A549 (cell line): ENCODE measurements around the gene LIPE. TPM values are rescaled to one million over a fixed set of nuclear protein-coding genes. Genes with fewer than 3 reads are reported as not detected.

Experiments
- ATAC-seq, 2 experiments: fragments of 200-7000 bp in 1 of 2; fragments of >200 bp in 1 of 2; cut with Nextera tagmentation in 1 of 2; cut with Tn5 transposase in 1 of 2; 3 replicates each; pipeline versions ENCODE4 v1.8.0 to v1.9.1; 2018 to 2020; ENCODE audit warnings: mild to moderate bottlenecking in 1 of 2, moderate library complexity in 1 of 2
- CTCF ChIA-PET: fragments of 300-600 bp; sonication (Branson Sonifier 250); formaldehyde crosslinking; extraction: SDS; loops from one replicate; lab custom pipeline; 2021; ENCODE audit warnings: antibody characterized with exemption, inconsistent platforms; lab: Yijun Ruan, JAX
- POLR2A ChIA-PET: fragments of 350-600 bp; formaldehyde crosslinking; extraction: SDS; loops from one replicate; lab custom pipeline; 2021; ENCODE audit warnings: antibody characterized with exemption, inconsistent platforms; lab: Yijun Ruan, JAX
- DNase-seq, 2 experiments: peaks; one replicate each; pipeline versions ENCODE4 v3.0.0 to v3.0.0-alpha.2; 2011 to 2016; ENCODE audit warnings: low read depth in 1 of 2, low spot score in 1 of 2
- FAIRE-seq: peaks from 2 replicates; lab custom pipeline; 2011; peaks lifted over from hg19 to GRCh38; lab: Jason Lieb, UNC
- H3K27ac ChIP-seq, 2 experiments: fragments of >200 bp; sonication (Bioruptor Twin); formaldehyde crosslinking; 3 replicates each; pipeline ENCODE4 v1.5.1; 2016 to 2017
- H3K4me1 ChIP-seq: fragments of >200 bp; sonication (Bioruptor Twin); formaldehyde crosslinking; 3 replicates; pipeline ENCODE4 v1.6.1; 2016
- H3K4me2 ChIP-seq: fragments of >200 bp; sonication (Bioruptor Twin); formaldehyde crosslinking; 3 replicates; pipeline ENCODE4 v1.6.1; 2016
- H3K4me3 ChIP-seq: fragments of >200 bp; sonication (Bioruptor Twin); formaldehyde crosslinking; 3 replicates; pipeline ENCODE4 v1.5.1; 2016
- H3K9me3 ChIP-seq: fragments of >200 bp; sonication (Bioruptor Twin); formaldehyde crosslinking; 3 replicates; pipeline ENCODE4 v1.6.1; 2016
- BHLHE40 ChIP-seq: IDR thresholded peaks from 2 replicates; pipeline ENCODE4 v1.6.1; 2012; ENCODE audit warnings: low read depth, low read length, inconsistent platforms
- CBX2 ChIP-seq: fragments of 200-600 bp; sonication (generic); IDR thresholded peaks from 2 replicates; pipeline ENCODE4 v1.6.1; 2016; ENCODE audit warnings: low read depth, mild to moderate bottlenecking, borderline replicate concordance
- CBX8 ChIP-seq: fragments of 200-600 bp; sonication (generic); IDR thresholded peaks from 2 replicates; pipeline ENCODE4 v1.6.1; 2016
- CEBPB ChIP-seq, 2 experiments: fragments of >200 bp in 1 of 2; sonication (Bioruptor Twin) in 1 of 2; formaldehyde crosslinking in 1 of 2; IDR thresholded peaks; 2 replicates each; pipeline ENCODE4 v1.6.1; 2012 to 2016
- CHD2 ChIP-seq: fragments of 150-350 bp; IDR thresholded peaks from 2 replicates; pipeline ENCODE4 v1.6.1; 2014; ENCODE audit warnings: low read length; ENCODE audit not compliant: partially characterized antibody
- CHD4 ChIP-seq: fragments of 200-600 bp; sonication (generic); IDR thresholded peaks from 2 replicates; pipeline ENCODE4 v1.6.1; 2016; ENCODE audit warnings: antibody characterized with exemption, mild to moderate bottlenecking, borderline replicate concordance
- EP300 ChIP-seq, 2 experiments: fragments of >200 bp; sonication (Bioruptor Twin); formaldehyde crosslinking; IDR thresholded peaks; 2 replicates in 1 of 2; 3 replicates in 1 of 2; pipeline ENCODE4 v1.6.1; 2016 to 2017
- FOSB ChIP-seq: fragments of 250-450 bp; sonication (Bioruptor Pico); IDR thresholded peaks from 2 replicates; pipeline ENCODE4 v1.5.0; 2020; ENCODE audit warnings: mild to moderate bottlenecking, moderate library complexity
- FOXS1 ChIP-seq: fragments of 250-450 bp; sonication (Bioruptor Pico); IDR thresholded peaks from 2 replicates; pipeline ENCODE4 v1.5.0; 2020; ENCODE audit warnings: mild to moderate bottlenecking, moderate library complexity
- HDAC2 ChIP-seq: fragments of 200-600 bp; sonication (generic); IDR thresholded peaks from 2 replicates; pipeline ENCODE4 v1.6.1; 2016
- HOXA7 ChIP-seq: fragments of 250-450 bp; sonication (Bioruptor Pico); IDR thresholded peaks from 2 replicates; pipeline ENCODE4 v1.5.0; 2020; ENCODE audit warnings: mild to moderate bottlenecking, moderate library complexity
- HOXB13 ChIP-seq: fragments of 250-450 bp; sonication (Bioruptor Pico); IDR thresholded peaks from 2 replicates; pipeline ENCODE4 v1.5.0; 2020; ENCODE audit warnings: low read depth, mild to moderate bottlenecking, moderate library complexity
- JUN ChIP-seq, 2 experiments: fragments of >200 bp; sonication (Bioruptor Twin); formaldehyde crosslinking; IDR thresholded peaks; 2 replicates in 1 of 2; 3 replicates in 1 of 2; pipeline ENCODE4 v1.6.1; 2016 to 2017
- MAFK ChIP-seq: fragments of 450-650 bp; IDR thresholded peaks from 2 replicates; pipeline ENCODE4 v1.6.1; 2014; ENCODE audit not compliant: partially characterized antibody
- NR3C1 ChIP-seq: fragments of >200 bp; sonication (Bioruptor Twin); formaldehyde crosslinking; IDR thresholded peaks from 3 replicates; pipeline ENCODE4 v1.6.1; 2017
- PHF8 ChIP-seq: fragments of 200-600 bp; sonication (generic); IDR thresholded peaks from 2 replicates; pipeline ENCODE4 v1.6.1; 2016; ENCODE audit warnings: low read depth, mild to moderate bottlenecking, antibody characterized with exemption, moderate library complexity, borderline replicate concordance
- RAD21 ChIP-seq, 2 experiments: fragments of >200 bp in 1 of 2; sonication (Bioruptor Twin) in 1 of 2; formaldehyde crosslinking in 1 of 2; IDR thresholded peaks in 1 of 2; conservative IDR thresholded peaks in 1 of 2; 2 replicates in 1 of 2; 3 replicates in 1 of 2; pipeline ENCODE4 v1.6.1; 2012 to 2018; ENCODE audit warnings: inconsistent platforms in 1 of 2
- RFX5 ChIP-seq: fragments of 450-650 bp; IDR thresholded peaks from 2 replicates; pipeline ENCODE4 v1.7.1; 2014; ENCODE audit warnings: antibody characterized with exemption, mild to moderate bottlenecking, moderate library complexity
- SMC3 ChIP-seq: fragments of >200 bp; sonication (Bioruptor Twin); formaldehyde crosslinking; IDR thresholded peaks from 3 replicates; pipeline ENCODE4 v1.6.1; 2018; ENCODE audit warnings: inconsistent platforms
- TFCP2L1 ChIP-seq: fragments of 250-450 bp; sonication (Bioruptor Pico); IDR thresholded peaks from 2 replicates; pipeline ENCODE4 v1.5.0; 2021; ENCODE audit warnings: mild to moderate bottlenecking
- ZC3H11A ChIP-seq: fragments of 450-650 bp; IDR thresholded peaks from 2 replicates; pipeline ENCODE4 v1.6.1; 2014; ENCODE audit warnings: antibody characterized with exemption, mild to moderate bottlenecking
- ZNF302 ChIP-seq: fragments of 250-450 bp; sonication (Bioruptor Pico); IDR thresholded peaks from 2 replicates; pipeline ENCODE4 v1.9.0; 2021; ENCODE audit warnings: inconsistent platforms, mild to moderate bottlenecking, moderate library complexity
- ZSCAN20 ChIP-seq: fragments of 250-450 bp; sonication (Bioruptor Pico); IDR thresholded peaks from 2 replicates; pipeline ENCODE4 v1.8.0; 2022; ENCODE audit warnings: mild to moderate bottlenecking, moderate library complexity
- WGBS: methylation state at CpG from one replicate; pipeline ENCODE4 v1.1.6; 2017; ENCODE audit errors: missing lambda C conversion rate; 5-methylcytosine and 5-hydroxymethylcytosine counted together
- polyA plus RNA-seq, 4 experiments: library from polyadenylated mRNA; depleted of rRNA in 3 of 4; stranded (reverse); fragments of >200 nt; fragmentation: RNase III in 1 of 4; extraction: RNeasy Plus Mini Kit Qiagen cat#74134 plus additional on column Dnase treatment in 1 of 4; gene quantifications; 2 replicates in 3 of 4; 3 replicates in 1 of 4; pipeline ENCODE4 v1.2.3, GENCODE V29; 2011 to 2017
- TF ChIP-seq, protein P1 (sequence below): fragments of >200 bp; sonication (Bioruptor Twin); formaldehyde crosslinking; IDR thresholded peaks from 3 replicates; pipeline ENCODE4 v1.6.1; 2016
- TF ChIP-seq, protein P2 (sequence below): fragments of 150-350 bp; IDR thresholded peaks from 2 replicates; pipeline ENCODE4 v1.6.1; 2014; ENCODE audit warnings: low read depth, mild to moderate bottlenecking, low read length
- TF ChIP-seq, protein P3 (sequence below): IDR thresholded peaks from 2 replicates; pipeline ENCODE4 v1.6.1; 2012
- TF ChIP-seq, protein P4 (sequence below): IDR thresholded peaks from 2 replicates; pipeline ENCODE4 v1.6.1; 2012
- TF ChIP-seq, protein P5 (sequence below): fragments of 250-450 bp; sonication (Bioruptor Pico); IDR thresholded peaks from 2 replicates; pipeline ENCODE4 v1.5.0; 2021; ENCODE audit warnings: mild to moderate bottlenecking, moderate library complexity, borderline replicate concordance
- TF ChIP-seq, protein P6 (sequence below): fragments of 250-450 bp; sonication (Bioruptor Pico); IDR thresholded peaks from 2 replicates; pipeline ENCODE4 v1.5.0; 2020; ENCODE audit warnings: low read depth, mild to moderate bottlenecking, moderate library complexity

LIPE gene
- polyA plus RNA-seq, 2 of the 4 experiments (the other 2 are of a cell fraction), result 1.6 to 3.2 TPM

DNA sequence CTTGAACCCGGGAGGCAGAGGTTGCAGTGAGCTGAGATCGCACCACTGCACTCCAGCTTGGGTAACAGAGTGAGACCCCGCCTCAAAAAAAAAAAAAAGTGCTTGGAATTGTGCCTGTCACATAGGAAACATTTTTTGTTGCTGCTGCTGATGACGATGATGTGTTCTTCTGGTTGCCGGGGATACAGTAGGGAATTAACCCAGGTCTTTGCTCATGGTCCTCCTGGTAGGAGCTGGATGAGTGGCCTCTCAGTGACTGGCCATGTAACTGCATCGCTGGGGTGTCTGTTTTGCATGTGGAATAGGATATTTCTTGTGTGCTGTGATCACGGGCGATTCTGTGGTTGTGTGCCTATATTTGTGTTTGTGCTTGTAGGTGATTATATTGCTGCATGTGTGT is 32.4 kb downstream of the LIPE start:
- no peak overlapping the region for H3K4me3 ChIP-seq
- ATAC-seq, result no peak
- H3K9me3 ChIP-seq, result no peaks in the 10 kb centered on the region
- H3K4me1 ChIP-seq, result peaks cover 21% of the 10 kb centered on the region
- H3K4me2 ChIP-seq, result no peak overlapping the region
- peak; percentile 91 for FAIRE-seq
- no peak overlapping the region for H3K27ac ChIP-seq
- no peak for TF ChIP-seq JUN (IDR thresholded peaks at IDR 0.05)
- TF ChIP-seq HOXB13, result no peak
- TF ChIP-seq, protein P1, sequence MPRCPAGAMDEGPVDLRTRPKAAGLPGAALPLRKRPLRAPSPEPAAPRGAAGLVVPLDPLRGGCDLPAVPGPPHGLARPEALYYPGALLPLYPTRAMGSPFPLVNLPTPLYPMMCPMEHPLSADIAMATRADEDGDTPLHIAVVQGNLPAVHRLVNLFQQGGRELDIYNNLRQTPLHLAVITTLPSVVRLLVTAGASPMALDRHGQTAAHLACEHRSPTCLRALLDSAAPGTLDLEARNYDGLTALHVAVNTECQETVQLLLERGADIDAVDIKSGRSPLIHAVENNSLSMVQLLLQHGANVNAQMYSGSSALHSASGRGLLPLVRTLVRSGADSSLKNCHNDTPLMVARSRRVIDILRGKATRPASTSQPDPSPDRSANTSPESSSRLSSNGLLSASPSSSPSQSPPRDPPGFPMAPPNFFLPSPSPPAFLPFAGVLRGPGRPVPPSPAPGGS, result no peak
- TF ChIP-seq SMC3, result no peak
- no peak for TF ChIP-seq EP300 (IDR thresholded peaks at IDR 0.05)
- no peak for TF ChIP-seq CEBPB (IDR thresholded peaks at IDR 0.05)
- TF ChIP-seq, protein P2, sequence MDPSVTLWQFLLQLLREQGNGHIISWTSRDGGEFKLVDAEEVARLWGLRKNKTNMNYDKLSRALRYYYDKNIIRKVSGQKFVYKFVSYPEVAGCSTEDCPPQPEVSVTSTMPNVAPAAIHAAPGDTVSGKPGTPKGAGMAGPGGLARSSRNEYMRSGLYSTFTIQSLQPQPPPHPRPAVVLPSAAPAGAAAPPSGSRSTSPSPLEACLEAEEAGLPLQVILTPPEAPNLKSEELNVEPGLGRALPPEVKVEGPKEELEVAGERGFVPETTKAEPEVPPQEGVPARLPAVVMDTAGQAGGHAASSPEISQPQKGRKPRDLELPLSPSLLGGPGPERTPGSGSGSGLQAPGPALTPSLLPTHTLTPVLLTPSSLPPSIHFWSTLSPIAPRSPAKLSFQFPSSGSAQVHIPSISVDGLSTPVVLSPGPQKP, result no peak
- no peak for TF ChIP-seq CHD4
- no peak for TF ChIP-seq NR3C1
- no peak for TF ChIP-seq BHLHE40
- TF ChIP-seq FOSB (CRISPR knock-in tag), result no peak
- TF ChIP-seq ZSCAN20 (CRISPR knock-in tag), result no peak
- TF ChIP-seq CBX8, result no peak
- TF ChIP-seq RFX5, result no peak
- TF ChIP-seq, protein P3, sequence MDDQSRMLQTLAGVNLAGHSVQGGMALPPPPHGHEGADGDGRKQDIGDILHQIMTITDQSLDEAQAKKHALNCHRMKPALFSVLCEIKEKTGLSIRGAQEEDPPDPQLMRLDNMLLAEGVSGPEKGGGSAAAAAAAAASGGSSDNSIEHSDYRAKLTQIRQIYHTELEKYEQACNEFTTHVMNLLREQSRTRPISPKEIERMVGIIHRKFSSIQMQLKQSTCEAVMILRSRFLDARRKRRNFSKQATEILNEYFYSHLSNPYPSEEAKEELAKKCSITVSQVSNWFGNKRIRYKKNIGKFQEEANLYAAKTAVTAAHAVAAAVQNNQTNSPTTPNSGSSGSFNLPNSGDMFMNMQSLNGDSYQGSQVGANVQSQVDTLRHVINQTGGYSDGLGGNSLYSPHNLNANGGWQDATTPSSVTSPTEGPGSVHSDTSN, result no peak
- TF ChIP-seq MAFK, result no peak
- TF ChIP-seq RAD21 (conservative IDR thresholded peaks at IDR 0.05 in 1 of 2, IDR thresholded peaks at IDR 0.05 in 1 of 2), result no peak
- TF ChIP-seq, protein P4, sequence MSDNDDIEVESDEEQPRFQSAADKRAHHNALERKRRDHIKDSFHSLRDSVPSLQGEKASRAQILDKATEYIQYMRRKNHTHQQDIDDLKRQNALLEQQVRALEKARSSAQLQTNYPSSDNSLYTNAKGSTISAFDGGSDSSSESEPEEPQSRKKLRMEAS, result no peak
- 76% methylated on average over 8 of the region's 8 CpGs for WGBS
- POLR2A ChIA-PET, result no interaction called here
- CTCF ChIA-PET, result interaction anchor here (0.6 to 17.1 kb wide), 7 partner anchors 11 to 262 kb away, joined by 3 to 302 read pairs (median 6); partner anchors contain the start of genes CNFN, CXCL17 and POU2F2
- DNase-seq, result peak in 1 of 2 experiments; percentile 55

DNA sequence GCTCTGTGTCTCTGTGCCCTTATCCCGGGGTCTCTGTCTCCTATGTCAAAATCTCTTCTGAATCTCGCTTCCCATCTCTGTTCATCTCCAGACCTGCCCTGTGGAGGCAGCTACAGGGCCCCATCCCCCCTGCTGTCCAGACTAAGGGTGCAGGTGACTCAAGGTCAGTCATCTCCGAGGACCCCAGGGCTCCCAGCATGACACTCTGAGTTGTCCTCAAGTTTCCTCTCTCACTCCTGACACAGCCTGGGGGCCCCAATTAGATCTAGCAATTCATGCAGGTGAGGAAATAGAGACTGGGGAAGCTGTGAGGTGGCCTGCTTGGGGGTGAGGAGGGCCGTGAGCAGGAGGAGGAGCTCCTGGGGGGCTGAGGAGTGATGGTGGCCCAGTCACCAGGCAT is 35.0 kb downstream of the LIPE start:
- Histone ChIP-seq H3K4me2 (no peak overlapping the region), H3K4me1 (peaks cover 12% of the 10 kb centered on the region), H3K27ac (no peak overlapping the region), H3K9me3 (no peaks in the 10 kb centered on the region), H3K4me3 (no peak overlapping the region)
- ATAC-seq, result no peak
- no peak for FAIRE-seq
- POLR2A ChIA-PET, result no interaction called here
- CTCF ChIA-PET, result interaction anchor here (0.6 to 17.1 kb wide), 9 partner anchors 9 to 751 kb away, joined by 3 to 288 read pairs (median 4); partner anchors contain the start of gene CNFN
- WGBS, result 52% methylated on average over 4 of the region's 4 CpGs
- DNase-seq, result no peak
- no peak for TF ChIP-seq JUN (IDR thresholded peaks at IDR 0.05)
- no peak for TF ChIP-seq CBX2

DNA sequence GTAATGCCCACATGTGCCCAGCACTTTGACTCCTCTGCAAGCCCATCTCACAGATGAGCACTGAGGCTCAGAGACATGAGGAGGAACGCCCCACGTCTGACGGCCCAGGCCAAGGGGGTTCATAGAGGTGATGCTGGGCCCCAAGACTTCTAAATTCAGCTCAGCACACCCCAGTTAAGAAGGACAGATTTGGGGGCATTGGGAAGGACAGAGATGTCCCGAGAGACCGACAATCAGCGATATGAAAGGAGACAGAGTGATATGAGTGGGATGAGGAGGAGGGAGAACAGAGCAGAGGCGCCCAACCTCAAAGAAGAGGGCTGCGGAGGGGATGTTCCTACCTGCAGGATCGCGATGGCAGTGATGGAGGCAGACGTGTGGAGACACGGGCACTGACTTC is 37.3 kb downstream of the LIPE start, which contains the start of gene CNFN:
Gene CNFN (minus strand): TSS at position 399 of the 400 bp plus-strand sequence. CDS start 1,260 bp downstream, outside the sequence.
- 66% methylated on average over 12 of the region's 12 CpGs for WGBS
- ChIA-PET POLR2A (no interaction called here), CTCF (interaction anchor here (0.9 to 14.1 kb wide), 4 partner anchors 9 to 155 kb away, joined by 3 to 288 read pairs (median 4); no protein-coding TSS in a partner anchor)
- H3K4me1 ChIP-seq, result peaks cover 9% of the 10 kb centered on the region; the same call in 2 of the 3 replicates
- FAIRE-seq, result no peak
- H3K4me3 ChIP-seq, result no peak within 1 kb of the TSS
- no peaks in the 10 kb centered on the region for H3K9me3 ChIP-seq
- no peak within 1 kb of the TSS for H3K27ac ChIP-seq
- no peak for ATAC-seq
- DNase-seq, result no peak
- no peak within 1 kb of the TSS for H3K4me2 ChIP-seq
- no peak for TF ChIP-seq HOXA7 (CRISPR knock-in tag)
- TF ChIP-seq TFCP2L1 (CRISPR knock-in tag), result no peak
- no peak for TF ChIP-seq HDAC2
- no peak for TF ChIP-seq FOXS1 (CRISPR knock-in tag)
- TF ChIP-seq NR3C1, result no peak
- no peak for TF ChIP-seq ZNF302
- no peak for TF ChIP-seq PHF8
- TF ChIP-seq, protein P5, sequence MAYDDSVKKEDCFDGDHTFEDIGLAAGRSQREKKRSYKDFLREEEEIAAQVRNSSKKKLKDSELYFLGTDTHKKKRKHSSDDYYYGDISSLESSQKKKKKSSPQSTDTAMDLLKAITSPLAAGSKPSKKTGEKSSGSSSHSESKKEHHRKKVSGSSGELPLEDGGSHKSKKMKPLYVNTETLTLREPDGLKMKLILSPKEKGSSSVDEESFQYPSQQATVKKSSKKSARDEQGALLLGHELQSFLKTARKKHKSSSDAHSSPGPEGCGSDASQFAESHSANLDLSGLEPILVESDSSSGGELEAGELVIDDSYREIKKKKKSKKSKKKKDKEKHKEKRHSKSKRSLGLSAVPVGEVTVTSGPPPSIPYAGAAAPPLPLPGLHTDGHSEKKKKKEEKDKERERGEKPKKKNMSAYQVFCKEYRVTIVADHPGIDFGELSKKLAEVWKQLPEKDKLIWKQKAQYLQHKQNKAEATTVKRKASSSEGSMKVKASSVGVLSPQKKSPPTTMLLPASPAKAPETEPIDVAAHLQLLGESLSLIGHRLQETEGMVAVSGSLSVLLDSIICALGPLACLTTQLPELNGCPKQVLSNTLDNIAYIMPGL, result no peak
- TF ChIP-seq SMC3, result no peak
- no peak for TF ChIP-seq ZC3H11A
- no peak for TF ChIP-seq RAD21 (conservative IDR thresholded peaks at IDR 0.05 in 1 of 2, IDR thresholded peaks at IDR 0.05 in 1 of 2)
- TF ChIP-seq, protein P6, sequence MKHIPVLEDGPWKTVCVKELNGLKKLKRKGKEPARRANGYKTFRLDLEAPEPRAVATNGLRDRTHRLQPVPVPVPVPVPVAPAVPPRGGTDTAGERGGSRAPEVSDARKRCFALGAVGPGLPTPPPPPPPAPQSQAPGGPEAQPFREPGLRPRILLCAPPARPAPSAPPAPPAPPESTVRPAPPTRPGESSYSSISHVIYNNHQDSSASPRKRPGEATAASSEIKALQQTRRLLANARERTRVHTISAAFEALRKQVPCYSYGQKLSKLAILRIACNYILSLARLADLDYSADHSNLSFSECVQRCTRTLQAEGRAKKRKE (CRISPR knock-in tag), result no peak
- TF ChIP-seq CHD4, result no peak
- no peak for TF ChIP-seq CHD2
